Measurements from ENCODE around the gene SP1. TPM values are rescaled to one million over a fixed set of nuclear protein-coding genes. Genes with fewer than 3 reads are reported as not detected.

The SP1 gene
- total and polyA plus RNA-seq, 2 experiments from 2014 or later, result 11.1 to 68.4 TPM

GRCh38 chr12:53452159-53453077 is 72.4 kb downstream of the SP1 start:
- peak overlapping the region; percentile 100 for H3K27ac Mint-ChIP-seq
- TF ChIP-seq STAT1 (IDR thresholded peaks at IDR 0.05; ENCODE audit: unreplicated experiment), result no peak
- TF ChIP-seq CREB1 (CRISPR knock-in tag; IDR thresholded peaks at IDR 0.05; ENCODE audit: low read depth), result peak; percentile 43
- TF ChIP-seq ETS1 (IDR thresholded peaks at IDR 0.05), result no peak
- no peak for TF ChIP-seq EZH2 (IDR thresholded peaks at IDR 0.05; ENCODE audit: low read depth, unreplicated experiment)
- TF ChIP-seq ZNF462 (CRISPR knock-in tag; IDR thresholded peaks at IDR 0.05), result no peak
- no peak for TF ChIP-seq REST (IDR thresholded peaks at IDR 0.05; ENCODE audit: unreplicated experiment)
- TF ChIP-seq ZNF114 (CRISPR knock-in tag; IDR thresholded peaks at IDR 0.05), result no peak
- TF ChIP-seq JUNB (IDR thresholded peaks at IDR 0.05; ENCODE audit: unreplicated experiment), result no peak
- peak; percentile 29 for TF ChIP-seq POLR2AphosphoS5 (IDR thresholded peaks at IDR 0.05; ENCODE audit: low read depth)
- TF ChIP-seq NANOG (IDR thresholded peaks at IDR 0.05; ENCODE audit: borderline replicate concordance), result no peak
- no peak for TF ChIP-seq EZH2phosphoT487 (IDR thresholded peaks at IDR 0.05; ENCODE audit: unreplicated experiment)
- TF ChIP-seq ZNF331 (CRISPR knock-in tag; IDR thresholded peaks at IDR 0.05; ENCODE audit: low read depth), result no peak
- TF ChIP-seq CTCF (conservative IDR thresholded peaks at IDR 0.05; ENCODE audit: low read depth in 2 of 2), result peak; percentile 43 to 48
- Histone ChIP-seq H3K4me1 (ENCODE audit: insufficient read depth) (peaks cover 9% of the 10 kb centered on the region; the same call in 1 of the 2 replicates), H3K27me3 (ENCODE audit: insufficient read depth) (no peaks in the 10 kb centered on the region), H3K9me2 (ENCODE audit: insufficient read depth) (no peaks in the 10 kb centered on the region), H3K27ac (ENCODE audit: low read depth) (peak overlapping the region; percentile 98), H3F3A (replicated peaks; ENCODE audit: low read depth) (peaks cover 34% of the 10 kb centered on the region), H3K36me3 (ENCODE audit: insufficient read depth) (peaks cover 38% of the 10 kb centered on the region), H2AFZ (no peak overlapping the region), H3K4me2 (peak overlapping the region; percentile 77), H3K4me3 (peak overlapping the region; percentile 77), H4K20me1 (replicated peaks; ENCODE audit: insufficient read depth) (peaks cover 47% of the 10 kb centered on the region), H3K79me2 (replicated peaks; ENCODE audit: insufficient read depth) (peaks cover 53% of the 10 kb centered on the region)
- H3K4me1 Mint-ChIP-seq, result peaks cover 30% of the 10 kb centered on the region
- peaks cover 58% of the 10 kb centered on the region for H3K36me3 Mint-ChIP-seq (ENCODE audit: low read depth)
- DNase-seq (ENCODE audit: low spot score), result peak; percentile 86
- H3K9me3 Mint-ChIP-seq, result no peaks in the 10 kb centered on the region
- ATAC-seq, result peak; percentile 68
- H3K4me3 Mint-ChIP-seq, result peak overlapping the region; percentile 97
- peaks cover 18% of the 10 kb centered on the region for H3K27me3 Mint-ChIP-seq (ENCODE audit: insufficient read depth, low read depth, poor library complexity)

Data from GM23338 (cell line).